Activated CD4-positive, alpha-beta memory T cell treated with anti-CD3 and anti-CD28 coated beads for 36 hours (primary cell): ENCODE data around the gene CADPS2. TPM values are rescaled to one million over a fixed set of nuclear protein-coding genes. Genes with fewer than 3 reads are reported as not detected.

Experiments used
- CTCF ChIA-PET: fragments of 350-600 bp; sonication (Branson Sonifier 250); formaldehyde crosslinking; loops from one replicate; lab custom pipeline; 2021; ENCODE audit warnings: antibody characterized with exemption, inconsistent platforms; lab: Charles Lee
- POLR2A ChIA-PET: fragments of 350-600 bp; sonication (Branson Sonifier 250); formaldehyde crosslinking; loops from one replicate; lab custom pipeline; 2021; ENCODE audit warnings: antibody characterized with exemption; lab: Charles Lee
- DNase-seq: peaks from one replicate; pipeline ENCODE4 v3.0.0-alpha.2; 2020
- H3K27ac Mint-ChIP-seq: one replicate; pipeline ENCODE4 v1.8.0; 2021; ENCODE audit warnings: mixed read lengths
- H3K27me3 Mint-ChIP-seq: one replicate; pipeline ENCODE4 v1.8.0; 2021; ENCODE audit warnings: mixed read lengths
- H3K36me3 Mint-ChIP-seq: one replicate; pipeline ENCODE4 v1.8.0; 2021; ENCODE audit warnings: mixed read lengths
- H3K4me1 Mint-ChIP-seq: one replicate; pipeline ENCODE4 v1.8.0; 2021; ENCODE audit warnings: low read depth, mixed read lengths
- H3K4me3 Mint-ChIP-seq: one replicate; pipeline ENCODE4 v1.8.0; 2021; ENCODE audit warnings: mild to moderate bottlenecking, mixed read lengths
- H3K9me3 Mint-ChIP-seq: one replicate; pipeline ENCODE4 v1.8.0; 2021; ENCODE audit warnings: mixed read lengths
- intact Hi-C: fragments of 100-400 bp; cut with micrococcal nuclease; formaldehyde crosslinking; loops from one replicate; pipeline ENCODE4 v1.15.1; 2023
- total RNA-seq, 2 experiments: library from RNA; stranded (reverse); gene quantifications; one replicate each; pipeline ENCODE4 v1.2.3, GENCODE V29; 2021

CADPS2 gene
- total RNA-seq, 2 experiments from 2014 or later: not detected

DNA sequence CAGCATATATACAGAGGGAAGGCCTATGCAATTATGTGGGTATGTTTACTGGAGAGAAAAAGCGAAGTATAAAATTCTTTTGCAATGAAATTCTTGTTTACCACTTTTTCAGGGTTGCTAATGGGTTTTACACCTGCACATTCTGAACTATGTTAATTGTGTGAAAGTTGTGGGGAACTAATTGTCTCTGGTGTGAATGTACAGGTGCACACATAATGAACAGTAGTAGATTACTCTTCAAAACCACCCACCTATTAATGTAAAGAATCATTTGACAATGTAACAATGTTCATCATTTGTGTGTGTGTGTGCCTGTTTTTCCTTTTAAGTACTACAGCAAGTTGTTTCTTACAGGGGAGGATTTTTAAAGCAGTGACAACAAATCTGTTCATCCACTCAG, 501.7 kb downstream of the CADPS2 start:
- intact Hi-C loops: no loop called here
- DNase-seq: no peak
- Mint-ChIP-seq H3K9me3 (no peaks in the 10 kb centered on the region), H3K4me1 (no peaks in the 10 kb centered on the region), H3K27ac (no peak overlapping the region), H3K27me3 (no peaks in the 10 kb centered on the region), H3K4me3 (no peak overlapping the region), H3K36me3 (no peaks in the 10 kb centered on the region)
- ChIA-PET POLR2A (interaction anchor here (0.6 kb wide), 1 partner anchor 1543 kb away, joined by 3 read pairs; no protein-coding TSS in a partner anchor), CTCF (no interaction called here)

DNA sequence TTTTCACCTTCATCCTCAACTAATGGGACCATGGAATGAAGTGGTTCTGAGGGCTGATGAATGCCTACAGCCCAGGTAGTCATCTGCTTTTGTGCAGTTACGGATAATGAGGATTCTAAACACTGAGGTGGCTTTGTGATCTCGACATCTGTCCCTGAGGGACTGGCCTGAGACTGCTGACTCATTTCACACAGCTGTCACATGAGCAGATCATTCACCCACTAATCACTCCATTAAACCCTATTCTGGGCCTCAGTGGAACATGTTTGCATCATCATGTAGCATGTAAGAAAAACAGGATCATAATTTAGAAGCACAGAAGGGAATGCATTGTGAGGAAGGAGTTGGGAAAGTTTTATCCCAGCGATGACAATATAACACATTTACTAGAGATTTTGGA, 502.3 kb downstream of the CADPS2 start:
- DNase-seq: no peak
- no peak overlapping the region for H3K27ac Mint-ChIP-seq
- ChIA-PET POLR2A (no interaction called here), CTCF (no interaction called here)
- no peak overlapping the region for H3K4me3 Mint-ChIP-seq
- H3K9me3 Mint-ChIP-seq: no peaks in the 10 kb centered on the region
- no peaks in the 10 kb centered on the region for H3K36me3 Mint-ChIP-seq
- H3K27me3 Mint-ChIP-seq: no peaks in the 10 kb centered on the region
- intact Hi-C loops: no loop called here
- H3K4me1 Mint-ChIP-seq: no peaks in the 10 kb centered on the region

GRCh38 chr7:122380992-122381391, 505.3 kb downstream of the CADPS2 start:
- no peaks in the 10 kb centered on the region for H3K36me3 Mint-ChIP-seq
- intact Hi-C loops: no loop called here
- no peaks in the 10 kb centered on the region for H3K27me3 Mint-ChIP-seq
- no peak overlapping the region for H3K27ac Mint-ChIP-seq
- H3K4me1 Mint-ChIP-seq: no peaks in the 10 kb centered on the region
- CTCF ChIA-PET: no interaction called here
- POLR2A ChIA-PET: no interaction called here
- no peaks in the 10 kb centered on the region for H3K9me3 Mint-ChIP-seq
- H3K4me3 Mint-ChIP-seq: no peak overlapping the region
- no peak for DNase-seq

- POLR2A ChIA-PET: no interaction called here
- DNase-seq: no peak
- Mint-ChIP-seq H3K9me3 (no peaks in the 10 kb centered on the region), H3K27ac (no peak overlapping the region), H3K4me3 (no peak overlapping the region), H3K27me3 (no peaks in the 10 kb centered on the region), H3K4me1 (no peaks in the 10 kb centered on the region), H3K36me3 (no peaks in the 10 kb centered on the region)
- intact Hi-C loops: no loop called here
- CTCF ChIA-PET: no interaction called here
Measured at GRCh38 chr7:122379491-122379890, 506.8 kb downstream of the CADPS2 start.

DNA sequence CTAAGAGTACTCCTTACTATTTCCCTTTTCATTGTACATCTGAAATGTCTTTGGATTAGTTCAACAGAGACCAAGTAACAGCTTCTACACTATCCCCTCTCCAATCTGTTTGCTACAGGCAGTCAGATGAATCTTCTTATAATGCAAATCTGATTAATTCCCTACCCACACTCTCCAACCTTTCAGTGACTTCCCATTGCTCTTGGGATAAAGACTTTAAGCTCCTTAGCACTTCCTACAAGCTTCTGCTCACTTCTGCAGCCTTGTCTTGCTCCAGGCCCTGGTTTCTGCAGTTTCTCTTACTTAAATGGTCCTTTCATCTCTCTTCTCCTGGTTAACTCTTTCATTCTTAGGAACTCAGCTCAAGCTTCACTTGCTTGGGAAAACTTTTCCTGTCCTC, 516.5 kb downstream of the CADPS2 start:
- Mint-ChIP-seq H3K27me3 (no peaks in the 10 kb centered on the region), H3K4me3 (no peak overlapping the region), H3K9me3 (no peaks in the 10 kb centered on the region), H3K27ac (no peak overlapping the region), H3K4me1 (no peaks in the 10 kb centered on the region), H3K36me3 (no peaks in the 10 kb centered on the region)
- POLR2A ChIA-PET: no interaction called here
- CTCF ChIA-PET: no interaction called here
- intact Hi-C loops: no loop called here
- no peak for DNase-seq

DNA sequence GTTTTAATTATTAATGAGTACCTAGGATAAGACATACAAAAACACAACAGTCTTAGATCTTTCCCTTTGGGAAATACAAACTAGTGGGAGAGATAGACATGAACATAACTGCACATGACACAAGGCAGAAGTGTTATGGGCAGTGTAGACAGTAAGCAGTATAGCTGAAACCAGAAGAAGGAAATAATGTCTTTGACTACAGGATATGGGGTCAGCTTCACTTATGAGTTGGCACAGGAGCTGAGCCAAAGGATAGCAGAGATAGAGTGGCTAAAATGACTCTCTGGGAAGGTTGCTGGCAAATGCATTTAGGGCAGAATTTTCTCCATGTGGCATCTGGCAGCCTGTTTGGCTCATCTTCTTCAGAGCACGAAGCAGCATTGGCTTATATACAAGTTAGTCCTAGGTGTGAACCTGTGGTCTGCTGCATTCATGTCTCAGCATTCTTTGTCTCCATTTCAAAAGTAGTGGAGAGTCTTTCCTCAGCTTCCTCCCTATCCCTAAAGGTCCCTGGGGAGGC, 521.4 kb downstream of the CADPS2 start:
- no peak overlapping the region for H3K27ac Mint-ChIP-seq
- H3K4me3 Mint-ChIP-seq: no peak overlapping the region
- no peaks in the 10 kb centered on the region for H3K27me3 Mint-ChIP-seq
- intact Hi-C loops: no loop called here
- DNase-seq: no peak
- H3K9me3 Mint-ChIP-seq: no peaks in the 10 kb centered on the region
- H3K36me3 Mint-ChIP-seq: no peaks in the 10 kb centered on the region
- POLR2A ChIA-PET: no interaction called here
- H3K4me1 Mint-ChIP-seq: no peaks in the 10 kb centered on the region
- CTCF ChIA-PET: no interaction called here

DNA sequence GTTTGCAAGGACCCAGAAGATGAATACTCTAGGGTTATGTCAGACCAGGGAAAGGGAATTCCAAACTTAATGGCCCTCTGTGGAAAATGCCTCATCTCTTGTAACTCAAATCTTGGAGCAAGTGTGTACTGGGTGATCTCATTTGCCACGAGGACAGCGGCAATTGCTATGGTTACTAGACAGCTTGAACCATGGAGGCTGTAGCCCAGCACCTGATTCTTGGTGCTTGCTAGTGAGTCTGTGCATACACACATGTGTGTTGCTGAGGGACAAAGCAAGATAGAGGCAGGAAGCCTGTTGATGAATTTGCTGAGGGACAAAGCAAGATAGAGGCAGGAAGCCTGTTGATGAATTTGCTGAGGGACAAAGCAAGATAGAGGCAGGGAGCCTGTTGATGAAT, 523.1 kb downstream of the CADPS2 start:
- Mint-ChIP-seq H3K27ac (no peak overlapping the region), H3K4me3 (no peak overlapping the region), H3K4me1 (no peaks in the 10 kb centered on the region), H3K36me3 (no peaks in the 10 kb centered on the region), H3K27me3 (no peaks in the 10 kb centered on the region), H3K9me3 (no peaks in the 10 kb centered on the region)
- ChIA-PET CTCF (no interaction called here), POLR2A (no interaction called here)
- DNase-seq: no peak
- intact Hi-C loops: no loop called here

DNA sequence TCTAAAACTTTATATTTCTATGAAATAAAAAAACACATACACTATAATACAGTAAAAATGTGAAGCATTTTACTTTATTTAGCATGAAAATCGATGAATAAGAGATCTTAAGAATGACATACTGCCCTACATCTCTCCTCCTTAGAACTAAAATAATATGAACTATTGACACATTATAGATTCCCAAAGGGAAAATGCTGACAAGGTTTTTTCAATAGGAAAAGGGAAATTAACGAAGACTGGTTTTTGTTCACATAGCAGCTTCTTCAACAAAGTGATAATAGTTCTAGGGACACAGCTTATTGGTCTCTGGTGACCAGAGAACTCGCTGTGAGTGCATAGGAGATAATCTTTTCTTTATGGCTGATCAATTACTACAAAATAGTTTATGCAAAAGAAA, 523.8 kb downstream of the CADPS2 start:
- no peaks in the 10 kb centered on the region for H3K36me3 Mint-ChIP-seq
- no peaks in the 10 kb centered on the region for H3K27me3 Mint-ChIP-seq
- no peak overlapping the region for H3K4me3 Mint-ChIP-seq
- ChIA-PET POLR2A (no interaction called here), CTCF (no interaction called here)
- DNase-seq: no peak
- intact Hi-C loops: no loop called here
- no peaks in the 10 kb centered on the region for H3K4me1 Mint-ChIP-seq
- no peak overlapping the region for H3K27ac Mint-ChIP-seq
- no peaks in the 10 kb centered on the region for H3K9me3 Mint-ChIP-seq

DNA sequence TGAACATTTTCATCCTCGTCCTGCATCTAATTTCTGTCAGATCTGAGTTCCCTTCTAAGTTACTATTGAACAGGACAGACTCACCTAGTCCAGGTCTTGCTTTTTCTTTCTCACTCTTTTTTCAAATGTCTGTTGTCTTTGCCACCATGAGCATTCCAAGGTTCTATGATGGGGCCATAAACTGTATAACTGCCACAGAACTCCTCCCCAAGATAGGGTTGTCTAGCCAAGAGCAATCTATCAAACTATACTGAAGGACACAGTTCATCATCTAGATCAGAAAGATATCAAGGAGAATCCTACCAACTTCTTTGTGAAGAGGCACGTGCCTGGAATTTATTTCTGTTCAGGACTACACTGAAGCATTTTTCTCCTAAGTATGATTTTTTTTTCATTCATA, 531.6 kb downstream of the CADPS2 start:
- intact Hi-C loops: no loop called here
- POLR2A ChIA-PET: no interaction called here
- DNase-seq: no peak

GRCh38 chr7:122352454-122352853, 533.8 kb downstream of the CADPS2 start:
- ChIA-PET POLR2A (no interaction called here), CTCF (no interaction called here)
- Mint-ChIP-seq H3K4me3 (no peak overlapping the region), H3K27me3 (no peaks in the 10 kb centered on the region), H3K36me3 (no peaks in the 10 kb centered on the region), H3K4me1 (no peaks in the 10 kb centered on the region), H3K9me3 (no peaks in the 10 kb centered on the region), H3K27ac (no peak overlapping the region)
- intact Hi-C loops: no loop called here
- no peak for DNase-seq

More for the DNA sequence above, 531.6 kb downstream of the CADPS2 start:
- H3K27ac Mint-ChIP-seq: no peak overlapping the region
- no peaks in the 10 kb centered on the region for H3K27me3 Mint-ChIP-seq
- H3K36me3 Mint-ChIP-seq: no peaks in the 10 kb centered on the region
- H3K4me1 Mint-ChIP-seq: no peaks in the 10 kb centered on the region
- no peak overlapping the region for H3K4me3 Mint-ChIP-seq
- CTCF ChIA-PET: no interaction called here
- no peaks in the 10 kb centered on the region for H3K9me3 Mint-ChIP-seq

GRCh38 chr7:122350701-122351100, 535.6 kb downstream of the CADPS2 start:
- no peaks in the 10 kb centered on the region for H3K9me3 Mint-ChIP-seq
- no peak overlapping the region for H3K27ac Mint-ChIP-seq
- H3K4me1 Mint-ChIP-seq: no peaks in the 10 kb centered on the region

GRCh38 chr7:122344303-122344620, 542.0 kb downstream of the CADPS2 start:
- H3K4me1 Mint-ChIP-seq: no peaks in the 10 kb centered on the region
- intact Hi-C loops: no loop called here
- H3K4me3 Mint-ChIP-seq: no peak overlapping the region
- ChIA-PET POLR2A (no interaction called here), CTCF (no interaction called here)
- no peaks in the 10 kb centered on the region for H3K9me3 Mint-ChIP-seq
- H3K27me3 Mint-ChIP-seq: no peaks in the 10 kb centered on the region
- no peaks in the 10 kb centered on the region for H3K36me3 Mint-ChIP-seq
- H3K27ac Mint-ChIP-seq: no peak overlapping the region
- no peak for DNase-seq

More at GRCh38 chr7:122350701-122351100, 535.6 kb downstream of the CADPS2 start:
- H3K36me3 Mint-ChIP-seq: no peaks in the 10 kb centered on the region
- no peak overlapping the region for H3K4me3 Mint-ChIP-seq
- CTCF ChIA-PET: no interaction called here
- POLR2A ChIA-PET: no interaction called here
- no peak for DNase-seq
- H3K27me3 Mint-ChIP-seq: no peaks in the 10 kb centered on the region
- intact Hi-C loops: no loop called here

- H3K27me3 Mint-ChIP-seq: no peaks in the 10 kb centered on the region
- intact Hi-C loops: no loop called here
- POLR2A ChIA-PET: no interaction called here
- no peak overlapping the region for H3K27ac Mint-ChIP-seq
- H3K4me3 Mint-ChIP-seq: no peak overlapping the region
- CTCF ChIA-PET: no interaction called here
- H3K36me3 Mint-ChIP-seq: no peaks in the 10 kb centered on the region
- H3K9me3 Mint-ChIP-seq: no peaks in the 10 kb centered on the region
- H3K4me1 Mint-ChIP-seq: no peaks in the 10 kb centered on the region
- no peak for DNase-seq
Measured at GRCh38 chr7:122343601-122344302, 542.5 kb downstream of the CADPS2 start.
